22Rv1 (cell line): ENCODE data around the gene ZNF524.
"Not testable (repeated sequence)": the region's sequence is repeated elsewhere in the genome, so short reads cannot be mapped to it uniquely, and the experiment has no call there.

ENCODE experiments used
- ZFX ChIP-seq: fragments of 450-650 bp; IDR thresholded peaks from 2 replicates; pipeline ENCODE4 v1.6.1; 2017; ENCODE audit warnings: antibody characterized with exemption, borderline replicate concordance
- TF ChIP-seq, protein P1 (sequence below): fragments of 450-650 bp; IDR thresholded peaks from 2 replicates; pipeline ENCODE4 v1.5.1; 2017; ENCODE audit warnings: mild to moderate bottlenecking

DNA sequence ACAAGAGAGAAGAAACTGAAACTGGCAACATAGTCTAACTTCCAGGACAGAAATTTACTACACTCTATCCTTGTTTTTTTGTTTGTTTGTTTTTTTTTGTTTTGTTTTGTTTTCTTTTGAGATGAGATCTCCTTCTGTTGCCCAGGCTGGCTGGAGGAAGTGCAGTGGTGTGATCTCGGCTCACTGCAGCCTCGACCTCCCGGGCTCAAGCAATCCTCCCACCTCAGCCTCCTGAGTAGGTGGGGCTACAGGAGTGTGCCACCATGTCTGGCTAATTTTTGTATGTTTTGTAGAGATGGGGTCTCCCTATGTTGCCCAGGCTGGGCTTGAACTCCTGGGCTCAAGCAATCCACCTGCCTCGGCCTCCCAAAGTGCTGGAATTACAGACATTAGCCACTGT, 17.8 kb upstream of the ZNF524 start:
- TF ChIP-seq, protein P1, sequence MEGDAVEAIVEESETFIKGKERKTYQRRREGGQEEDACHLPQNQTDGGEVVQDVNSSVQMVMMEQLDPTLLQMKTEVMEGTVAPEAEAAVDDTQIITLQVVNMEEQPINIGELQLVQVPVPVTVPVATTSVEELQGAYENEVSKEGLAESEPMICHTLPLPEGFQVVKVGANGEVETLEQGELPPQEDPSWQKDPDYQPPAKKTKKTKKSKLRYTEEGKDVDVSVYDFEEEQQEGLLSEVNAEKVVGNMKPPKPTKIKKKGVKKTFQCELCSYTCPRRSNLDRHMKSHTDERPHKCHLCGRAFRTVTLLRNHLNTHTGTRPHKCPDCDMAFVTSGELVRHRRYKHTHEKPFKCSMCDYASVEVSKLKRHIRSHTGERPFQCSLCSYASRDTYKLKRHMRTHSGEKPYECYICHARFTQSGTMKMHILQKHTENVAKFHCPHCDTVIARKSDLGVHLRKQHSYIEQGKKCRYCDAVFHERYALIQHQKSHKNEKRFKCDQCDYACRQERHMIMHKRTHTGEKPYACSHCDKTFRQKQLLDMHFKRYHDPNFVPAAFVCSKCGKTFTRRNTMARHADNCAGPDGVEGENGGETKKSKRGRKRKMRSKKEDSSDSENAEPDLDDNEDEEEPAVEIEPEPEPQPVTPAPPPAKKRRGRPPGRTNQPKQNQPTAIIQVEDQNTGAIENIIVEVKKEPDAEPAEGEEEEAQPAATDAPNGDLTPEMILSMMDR, result not testable (repeated sequence)
- not testable (repeated sequence) for TF ChIP-seq ZFX
